ENCODE data around the gene REV3L.

DNA sequence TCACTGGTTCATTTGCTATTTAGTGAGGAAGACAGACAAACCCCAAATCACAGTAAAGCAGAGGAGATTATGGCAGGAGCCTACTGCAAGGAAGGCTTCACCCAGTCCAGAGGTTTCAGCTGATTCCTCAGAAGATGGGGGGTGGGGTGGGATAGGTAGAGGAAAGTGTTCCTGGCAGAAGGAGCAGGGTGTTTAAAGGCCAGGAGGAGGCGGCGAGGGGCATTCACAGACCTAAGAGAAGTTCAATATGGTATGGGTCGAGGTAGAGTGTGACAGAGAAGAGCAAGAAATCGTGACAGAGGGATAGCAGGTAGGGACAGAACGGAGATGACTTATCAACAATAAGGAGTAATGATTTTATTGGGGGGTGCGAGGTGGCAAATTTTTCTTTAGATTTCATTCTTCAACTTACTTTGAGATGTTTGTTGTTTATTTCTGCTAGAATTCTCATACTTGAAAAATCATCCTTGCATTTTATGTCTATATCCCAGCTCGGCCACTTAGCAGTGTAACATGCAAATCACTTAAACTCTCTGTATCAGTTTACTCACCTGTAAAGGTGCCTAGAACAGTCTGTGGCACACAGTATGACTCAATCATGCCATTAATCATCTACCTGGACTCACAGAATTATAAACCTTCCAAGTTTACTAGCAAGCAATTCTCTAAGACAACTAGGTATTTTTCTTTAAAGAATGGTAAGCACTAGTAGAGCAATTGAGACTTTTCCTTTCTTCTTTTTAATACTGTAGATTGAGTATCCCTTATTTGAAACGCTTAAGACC lies 176.7 kb downstream of the REV3L start:
- TF ChIP-seq TAF1 (IDR thresholded peaks at IDR 0.05; ENCODE audit: low read depth, low read length) (no peak), POLR2A (IDR thresholded peaks at IDR 0.05; ENCODE audit: low read depth, low read length) (no peak), POLR2AphosphoS5 (IDR thresholded peaks at IDR 0.05; ENCODE audit: low read depth, low read length) (no peak)
